HG03103 (cell line): ENCODE data around the gene RIMBP2.

ENCODE experiments used
- ATAC-seq: cut with Tn5 transposase; IDR thresholded peaks from one replicate; pipeline ENCODE4 v1.9.1; 2021; ENCODE audit warnings: low read depth; ENCODE audit not compliant: unreplicated experiment

RIMBP2 gene

GRCh38 chr12:130456375-130457199 lies 259.5 kb downstream of the RIMBP2 start:
- ATAC-seq, result no peak

DNA sequence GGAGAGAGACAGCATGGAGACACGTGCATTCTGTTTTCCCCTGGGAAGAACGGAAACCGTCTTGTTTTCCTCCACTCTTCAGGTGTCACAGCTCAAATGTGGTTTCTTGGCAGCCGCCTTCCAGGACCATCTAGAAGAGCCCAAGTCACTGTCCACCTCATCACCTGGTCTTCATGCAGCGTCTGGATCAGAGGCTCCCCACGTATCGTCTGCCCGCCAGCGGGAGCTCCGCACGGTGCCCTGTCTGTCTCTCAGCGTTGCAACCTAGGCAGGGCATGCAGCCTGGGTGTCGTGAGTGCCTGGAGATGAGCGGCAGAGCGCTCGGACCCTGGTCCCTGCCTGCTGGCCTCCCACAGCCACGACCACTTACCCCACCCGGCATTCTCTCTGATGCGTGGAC lies 260.9 kb downstream of the RIMBP2 start:
- ATAC-seq, result no peak

- no peak for ATAC-seq
These were observed 261.8 kb downstream of the RIMBP2 start for GRCh38 chr12:130454296-130454695.

GRCh38 chr12:130452546-130452945 lies 263.6 kb downstream of the RIMBP2 start:
- no peak for ATAC-seq

- ATAC-seq, result no peak
These were observed 264.8 kb downstream of the RIMBP2 start for GRCh38 chr12:130451001-130451930.

- no peak for ATAC-seq
These were observed 266.8 kb downstream of the RIMBP2 start for GRCh38 chr12:130449291-130449690.

GRCh38 chr12:130448044-130448821 lies 267.9 kb downstream of the RIMBP2 start:
- ATAC-seq, result no peak

DNA sequence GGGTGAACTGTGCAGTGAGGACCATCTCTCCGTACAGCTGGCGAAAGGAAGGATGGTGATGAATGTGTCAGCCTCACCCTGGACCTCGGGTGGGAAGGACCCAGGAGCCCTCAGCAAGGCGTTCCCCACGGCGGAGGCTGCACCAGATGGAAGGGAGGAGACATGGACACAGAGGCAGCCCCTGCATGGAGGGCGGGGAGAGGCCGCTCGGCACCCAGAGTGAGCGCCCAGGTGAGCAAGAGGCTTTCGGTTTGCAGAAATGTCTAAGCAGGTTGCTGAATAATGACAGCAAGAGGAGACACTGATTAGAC lies 268.5 kb downstream of the RIMBP2 start:
- ATAC-seq, result no peak

GRCh38 chr12:130446846-130447654 lies 269.0 kb downstream of the RIMBP2 start:
- no peak for ATAC-seq

DNA sequence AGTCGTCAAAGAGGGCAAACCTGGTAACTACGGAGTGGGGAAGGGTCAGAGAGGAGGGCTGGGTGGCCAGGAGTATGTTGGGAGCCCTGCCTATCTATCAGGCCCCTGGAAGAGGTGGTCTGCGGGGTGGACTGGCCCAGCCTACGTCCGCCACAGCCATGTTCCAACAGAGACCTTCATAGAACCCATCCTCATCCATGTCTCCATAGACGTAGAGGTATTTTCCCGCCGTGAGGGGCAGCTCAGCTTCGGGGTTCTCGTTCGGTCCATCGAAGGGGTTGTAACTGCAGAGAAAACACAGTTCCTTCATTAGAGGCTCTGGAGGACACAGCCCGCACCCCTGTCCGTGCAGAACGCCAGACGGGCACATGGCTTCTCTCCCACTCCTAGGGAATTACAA lies 271.1 kb downstream of the RIMBP2 start:
- ATAC-seq, result no peak

DNA sequence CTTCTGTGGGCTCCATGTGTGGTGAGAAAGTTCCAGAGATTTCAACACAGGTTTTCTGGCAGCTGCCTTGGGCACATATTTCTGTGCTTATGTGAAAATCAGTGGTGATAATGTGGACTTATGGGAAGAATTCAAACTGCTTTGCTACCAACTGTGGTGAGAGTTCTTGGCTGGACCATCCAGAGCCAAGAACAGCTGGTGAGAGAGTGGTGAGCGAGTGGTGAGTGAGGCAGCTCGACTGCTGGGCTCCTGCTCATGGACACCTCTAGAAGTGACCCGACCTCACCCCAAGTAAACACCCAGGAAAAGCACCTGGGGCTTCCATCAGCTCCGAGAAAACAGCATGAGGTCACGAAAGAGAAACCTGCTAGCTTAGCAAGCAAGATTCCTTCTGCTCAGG lies 272.0 kb downstream of the RIMBP2 start:
- ATAC-seq, result no peak

- ATAC-seq, result no peak
These were observed 274.0 kb downstream of the RIMBP2 start for GRCh38 chr12:130441771-130442760.

GRCh38 chr12:130440411-130441080 lies 275.6 kb downstream of the RIMBP2 start:
- no peak for ATAC-seq

- ATAC-seq, result no peak
These were observed 276.8 kb downstream of the RIMBP2 start for GRCh38 chr12:130439250-130439649.

GRCh38 chr12:130438711-130439110 lies 277.4 kb downstream of the RIMBP2 start:
- no peak for ATAC-seq

DNA sequence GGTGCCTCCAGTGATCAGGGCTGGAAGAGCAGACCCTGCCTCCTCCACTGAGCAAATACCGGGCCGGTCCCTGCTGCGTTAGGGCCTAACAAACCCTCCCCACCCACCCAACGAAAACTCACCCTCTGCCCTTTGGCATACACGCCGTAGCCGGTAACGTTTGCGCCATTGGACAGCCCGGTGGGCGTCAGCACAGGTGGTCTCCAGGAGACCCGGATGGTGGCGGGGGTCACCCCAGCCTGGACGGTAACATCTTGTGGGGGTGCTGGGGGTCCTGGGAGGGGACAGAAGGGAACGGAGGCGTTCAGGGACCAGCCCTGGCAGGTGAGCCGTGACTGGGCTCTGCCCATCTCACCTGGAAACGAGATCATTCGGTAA lies 277.9 kb downstream of the RIMBP2 start:
- ATAC-seq, result no peak

DNA sequence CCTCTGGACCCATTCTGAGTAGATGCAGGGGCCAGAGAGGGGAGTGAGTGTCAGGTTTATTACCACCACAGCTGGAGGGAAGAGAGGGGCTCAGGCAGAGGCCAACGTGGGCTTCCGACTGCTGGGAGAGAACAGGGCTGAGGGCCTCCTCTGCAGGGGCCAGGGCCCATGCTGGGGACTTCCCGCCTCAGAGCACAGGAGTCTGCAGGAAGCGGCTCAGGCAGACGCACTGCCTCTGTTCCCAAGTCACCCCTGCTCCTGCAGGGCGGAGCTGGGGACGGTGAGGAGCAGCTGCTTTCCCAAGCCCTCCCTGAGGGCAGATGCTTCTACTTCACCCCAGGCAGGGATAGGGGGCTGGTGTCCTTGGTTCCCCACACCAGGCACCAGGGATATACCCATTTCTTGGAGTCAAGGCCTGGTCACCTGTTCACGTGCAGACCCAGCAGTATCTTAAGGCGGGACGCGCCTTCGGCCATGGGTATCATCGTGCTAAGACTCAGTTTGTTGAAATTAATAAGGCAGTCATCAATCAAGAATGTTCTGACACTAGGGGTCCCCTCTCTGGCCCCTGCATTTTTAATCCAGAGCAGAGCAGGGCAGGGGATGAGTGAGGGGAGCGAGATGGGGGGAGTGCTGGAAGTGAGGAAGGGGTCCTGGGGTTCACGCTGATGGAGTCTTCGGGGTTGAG lies 278.4 kb downstream of the RIMBP2 start:
- no peak for ATAC-seq
